GM21528 (cell line): ENCODE data around the gene PTPN7.
"Not testable (repeated sequence)": the region's sequence is repeated elsewhere in the genome, so short reads cannot be mapped to it uniquely, and the experiment has no call there.

Experiments
- ATAC-seq: cut with Tn5 transposase; IDR thresholded peaks from one replicate; pipeline ENCODE4 v1.9.1; 2021; ENCODE audit warnings: mild to moderate bottlenecking, moderate library complexity; ENCODE audit not compliant: unreplicated experiment, low FRiP score

PTPN7 gene

GRCh38 chr1:202189918-202190715 is 29.7 kb upstream of the PTPN7 start:
- ATAC-seq = no peak

GRCh38 chr1:202189001-202189790 is 28.8 kb upstream of the PTPN7 start:
- no peak for ATAC-seq

- no peak for ATAC-seq
Measured at GRCh38 chr1:202187697-202188407, 27.4 kb upstream of the PTPN7 start.

DNA sequence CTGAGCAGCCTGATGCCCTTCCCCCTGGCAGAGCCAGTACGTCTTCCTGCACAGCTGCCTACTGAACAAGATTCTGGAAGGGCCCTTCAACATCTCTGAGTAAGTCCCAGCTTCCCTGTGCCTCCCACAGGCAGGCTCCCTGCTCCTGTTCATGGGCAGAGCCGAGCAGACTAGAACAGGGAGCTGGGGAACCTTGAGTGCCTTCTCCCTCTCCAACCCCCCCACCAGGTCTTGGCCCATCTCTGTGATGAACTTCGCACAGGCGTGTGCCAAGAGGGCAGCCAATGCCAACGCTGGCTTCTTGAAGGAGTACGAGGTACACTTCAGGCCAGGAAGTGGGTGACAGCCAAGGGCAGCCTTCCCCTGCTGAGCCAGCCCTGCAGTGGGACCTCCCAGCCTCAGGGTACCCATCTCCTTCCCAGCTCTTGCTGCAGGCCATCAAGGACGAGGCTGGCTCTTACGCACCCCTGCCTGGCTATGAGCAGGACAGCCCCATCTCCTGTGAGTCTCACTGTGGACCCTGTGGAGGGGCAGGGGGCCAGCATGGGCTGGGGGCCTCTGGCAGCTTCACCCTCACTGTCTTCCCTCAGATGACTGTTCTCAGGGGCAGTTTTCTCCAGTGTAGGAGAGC is 26.8 kb upstream of the PTPN7 start:
- ATAC-seq = no peak

DNA sequence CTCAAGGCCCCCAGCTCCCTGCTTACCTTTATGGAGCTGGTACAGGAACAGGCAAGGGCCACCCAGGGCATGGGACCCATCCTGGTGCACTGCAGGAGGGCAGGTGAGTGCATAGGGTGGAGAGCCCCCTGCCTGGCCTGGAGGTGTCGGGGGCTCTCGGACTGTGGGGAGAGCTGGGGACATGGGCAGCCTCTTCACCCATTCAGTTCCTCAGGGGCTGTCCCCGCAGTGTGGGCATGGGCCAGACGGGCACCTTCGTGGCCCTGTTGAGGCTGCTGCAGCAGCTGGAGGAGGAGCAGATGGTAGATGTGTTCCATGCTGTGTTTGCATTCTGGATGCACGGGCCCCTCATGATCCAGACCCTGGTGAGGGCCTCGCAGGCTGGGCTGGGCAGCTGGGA is 25.9 kb upstream of the PTPN7 start:
- ATAC-seq = no peak

DNA sequence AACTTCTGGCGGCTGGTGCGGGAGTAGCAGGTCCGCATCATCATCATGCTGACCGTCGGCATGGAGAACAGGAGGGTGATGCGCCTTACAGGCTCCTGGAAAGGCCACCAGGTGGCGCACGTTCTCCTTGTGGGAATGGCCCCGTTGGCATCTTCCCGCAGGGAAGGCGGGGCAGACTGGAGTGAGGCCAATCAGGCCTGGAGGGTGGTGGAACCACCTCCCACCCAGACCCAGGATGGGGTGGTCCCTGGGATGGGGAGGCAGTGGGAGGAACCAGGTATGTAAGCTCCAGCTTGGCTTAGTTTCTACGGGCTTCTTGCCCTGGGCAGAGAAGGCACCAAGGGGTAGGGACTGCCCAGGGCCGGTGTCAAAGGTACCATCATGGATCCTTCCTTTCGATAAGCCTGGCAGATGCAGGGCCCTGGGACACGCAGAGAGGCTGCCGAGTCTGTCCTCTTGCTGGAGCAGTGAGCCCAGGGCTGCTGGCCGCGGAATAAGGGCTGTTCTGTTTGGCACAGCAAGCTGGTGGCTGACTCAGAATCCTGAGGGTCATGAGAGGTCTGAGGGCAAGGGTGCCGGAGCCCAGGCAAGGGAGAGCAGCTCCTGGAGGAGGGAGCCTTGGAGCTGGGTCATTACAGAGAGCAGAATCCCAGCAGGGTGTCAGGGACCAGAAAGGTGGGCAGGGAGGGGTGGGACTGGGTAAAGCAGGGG is 24.5 kb upstream of the PTPN7 start:
- no peak for ATAC-seq

- no peak for ATAC-seq
Measured at GRCh38 chr1:202182040-202182877, 21.9 kb upstream of the PTPN7 start.

GRCh38 chr1:202181586-202181985 is 21.2 kb upstream of the PTPN7 start:
- no peak for ATAC-seq

DNA sequence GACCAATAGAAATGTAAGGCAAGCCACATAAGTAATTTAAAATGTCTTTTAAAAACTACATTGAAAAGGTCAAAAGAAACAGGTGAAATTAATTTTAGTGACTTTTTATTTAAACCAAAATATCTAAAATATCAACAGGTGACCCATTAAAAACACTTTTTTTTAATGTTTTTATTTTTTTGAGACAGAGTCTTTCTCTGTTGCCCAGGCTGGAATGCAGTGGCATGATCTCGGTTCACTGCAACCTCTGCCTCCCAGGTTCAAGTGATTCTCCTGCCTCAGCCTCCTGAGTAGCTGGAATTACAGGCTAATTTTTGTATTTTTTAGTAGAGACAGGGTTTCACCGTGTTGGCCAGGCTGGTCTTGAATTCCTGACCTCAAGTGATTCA is 20.3 kb upstream of the PTPN7 start:
- not testable (repeated sequence) for ATAC-seq

- ATAC-seq = no peak
Measured at GRCh38 chr1:202179828-202180750, 19.7 kb upstream of the PTPN7 start.

- no peak for ATAC-seq
Measured at GRCh38 chr1:202176949-202177927, 16.8 kb upstream of the PTPN7 start.

GRCh38 chr1:202173993-202174392 is 13.6 kb upstream of the PTPN7 start:
- ATAC-seq = no peak

DNA sequence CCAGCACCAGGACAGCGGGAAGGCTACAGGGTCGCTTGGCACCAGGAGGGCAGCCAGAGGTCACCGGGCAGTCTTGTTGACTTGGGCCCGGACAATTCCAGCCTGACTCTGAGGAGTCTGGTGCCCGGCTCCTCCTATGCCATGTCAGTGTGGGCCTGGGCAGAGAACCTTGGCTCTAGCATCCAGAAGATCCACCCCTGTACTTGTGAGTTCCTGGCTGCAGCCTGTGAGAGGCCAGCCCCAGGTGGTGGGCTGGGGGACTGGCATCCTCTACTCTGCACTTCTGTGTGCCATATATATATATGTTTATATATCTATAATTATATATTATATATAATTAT is 11.6 kb upstream of the PTPN7 start:
- ATAC-seq = no peak

DNA sequence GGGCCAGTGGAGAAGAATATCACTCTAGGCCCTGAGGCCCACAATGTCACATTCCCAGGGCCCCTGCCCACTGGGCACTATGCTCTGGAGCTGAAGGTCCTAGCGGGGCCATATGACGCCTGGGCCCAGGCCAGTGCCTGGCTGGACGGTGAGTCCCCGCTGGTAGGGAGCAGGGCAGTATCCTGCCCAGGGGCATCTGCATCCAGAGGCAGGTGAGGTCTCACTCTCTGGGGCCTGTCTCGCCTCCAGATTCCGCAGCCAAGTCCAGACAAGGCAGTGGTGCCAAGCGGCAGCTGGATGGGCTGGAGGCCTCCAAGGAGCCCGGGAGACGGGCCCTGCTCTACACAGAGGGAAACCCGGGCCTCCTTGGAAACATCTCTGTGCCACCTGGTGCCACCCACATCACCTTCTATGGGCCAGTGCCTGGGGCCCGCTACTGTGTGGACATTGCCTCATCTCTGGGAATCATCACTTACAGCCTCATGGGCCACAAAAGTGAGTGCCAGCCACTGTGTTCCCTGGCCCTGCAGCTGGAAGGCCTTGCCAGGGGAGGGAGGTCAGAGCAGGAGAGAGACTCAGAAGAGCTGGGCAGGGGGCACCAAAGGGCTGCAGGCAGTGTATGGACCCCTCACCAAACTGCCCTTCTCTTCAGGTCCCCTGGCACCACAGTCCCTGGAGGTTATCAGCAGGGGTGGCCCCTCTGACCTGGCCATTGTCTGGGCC is 11.1 kb upstream of the PTPN7 start:
- no peak for ATAC-seq

DNA sequence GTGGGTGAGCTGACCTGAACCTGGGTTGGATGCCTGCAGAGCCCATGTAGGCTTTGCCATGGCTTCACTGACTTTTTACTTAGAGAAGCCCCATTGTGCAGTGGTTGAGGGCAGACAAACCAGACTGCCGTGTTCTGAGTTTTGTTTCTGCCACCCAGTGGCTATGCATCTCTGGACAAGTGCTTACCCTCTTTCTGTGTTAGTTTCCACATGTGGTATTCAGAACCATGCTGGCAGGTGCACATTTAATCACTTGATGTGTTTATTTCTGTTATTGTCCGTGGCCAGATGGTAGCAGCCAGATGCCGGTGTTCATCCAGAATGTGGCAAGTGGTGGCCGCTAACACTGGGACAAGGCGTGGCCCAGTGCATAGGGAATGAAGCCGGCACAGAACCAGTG is 10.3 kb upstream of the PTPN7 start:
- ATAC-seq = no peak

DNA sequence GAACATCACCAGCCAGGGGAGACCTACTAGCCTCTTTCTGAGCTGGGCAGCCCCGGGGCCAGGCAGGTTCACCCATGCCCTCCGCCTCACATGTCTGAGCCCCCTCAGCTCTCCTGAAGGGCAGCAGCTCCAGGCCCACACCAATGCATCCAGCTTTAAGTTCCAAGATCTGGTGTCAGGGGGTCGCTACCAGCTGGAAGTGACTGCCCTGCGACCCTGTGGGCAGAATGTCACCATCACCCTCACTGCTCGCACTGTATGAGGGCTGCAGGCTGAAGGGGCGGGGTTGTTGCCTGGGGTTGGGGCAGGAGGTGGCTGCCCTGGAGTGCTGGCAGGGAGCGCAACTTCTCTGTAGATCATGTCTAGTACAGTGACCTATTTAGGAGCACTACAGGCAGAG is 8.5 kb upstream of the PTPN7 start:
- ATAC-seq = no peak
